Adrenal gland (tissue), 5 donors: Measurements from ENCODE around the gene CNTN1.

Experiments used
- POLR2A ChIP-seq, 2 donors: fragments of 450-650 bp; IDR thresholded peaks; one replicate each; pipeline ENCODE4 v1.6.1; 2017; ENCODE audit warnings: antibody characterized with exemption in 2 of 2, mild to moderate bottlenecking in 2 of 2, moderate library complexity in 1 of 2
- TF ChIP-seq, protein P1 (sequence below), 6 experiments: fragments of 450-650 bp in 4 of 6; fragments of 200-600 bp in 2 of 6; sonication (generic) in 1 of 6; IDR thresholded peaks; 1 replicate in 5 of 6; 2 replicates in 1 of 6; pipeline versions ENCODE4 v1.5.1 to v1.8.0; 2016 to 2021; ENCODE audit warnings: antibody characterized with exemption in 6 of 6, mild to moderate bottlenecking in 2 of 6, moderate library complexity in 1 of 6
- donor health status: DM: no; HTN: no; CAD: no.

DNA sequence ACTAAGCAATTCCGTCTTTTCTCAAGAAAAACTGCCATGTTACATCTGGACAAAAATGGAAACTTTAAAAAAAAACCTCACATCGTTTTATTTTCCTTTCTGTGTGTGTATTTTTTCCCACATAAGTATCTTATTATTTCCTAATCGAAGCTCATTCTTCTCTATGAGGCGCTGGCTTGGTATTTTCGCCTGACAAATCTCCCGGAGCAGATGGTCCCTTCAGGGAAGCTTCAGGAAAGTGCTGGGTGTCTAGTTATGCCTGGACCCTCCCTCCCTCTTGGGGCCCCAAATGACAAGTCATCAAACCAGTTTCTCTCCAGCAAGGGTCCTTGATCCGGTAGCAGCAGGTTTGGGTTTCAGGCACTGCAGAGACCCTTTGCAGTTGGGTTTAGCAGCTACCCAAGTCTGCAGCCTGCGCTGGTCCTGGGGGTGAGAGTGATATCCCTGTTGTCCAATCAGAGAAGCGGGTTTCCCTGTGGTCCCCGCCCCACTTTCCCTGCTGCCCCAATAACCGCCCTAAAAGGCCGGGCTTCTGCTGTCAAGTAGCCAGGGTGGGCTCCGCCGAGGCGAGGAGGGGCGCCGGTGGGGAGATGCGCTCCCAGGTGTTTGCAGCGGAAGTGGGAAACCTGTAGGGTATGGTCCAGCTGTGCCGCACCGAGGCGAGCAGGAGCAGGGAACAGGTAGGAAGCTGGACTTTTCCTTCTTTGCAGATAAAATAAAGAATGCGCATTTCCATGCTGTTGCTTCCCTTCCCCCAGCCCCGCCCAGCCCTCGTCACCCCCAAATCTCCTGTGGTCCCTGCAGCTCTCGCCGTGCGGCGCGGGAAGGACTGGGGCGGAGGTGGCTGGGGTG is at the start of gene CNTN1:
- TF ChIP-seq, protein P1, sequence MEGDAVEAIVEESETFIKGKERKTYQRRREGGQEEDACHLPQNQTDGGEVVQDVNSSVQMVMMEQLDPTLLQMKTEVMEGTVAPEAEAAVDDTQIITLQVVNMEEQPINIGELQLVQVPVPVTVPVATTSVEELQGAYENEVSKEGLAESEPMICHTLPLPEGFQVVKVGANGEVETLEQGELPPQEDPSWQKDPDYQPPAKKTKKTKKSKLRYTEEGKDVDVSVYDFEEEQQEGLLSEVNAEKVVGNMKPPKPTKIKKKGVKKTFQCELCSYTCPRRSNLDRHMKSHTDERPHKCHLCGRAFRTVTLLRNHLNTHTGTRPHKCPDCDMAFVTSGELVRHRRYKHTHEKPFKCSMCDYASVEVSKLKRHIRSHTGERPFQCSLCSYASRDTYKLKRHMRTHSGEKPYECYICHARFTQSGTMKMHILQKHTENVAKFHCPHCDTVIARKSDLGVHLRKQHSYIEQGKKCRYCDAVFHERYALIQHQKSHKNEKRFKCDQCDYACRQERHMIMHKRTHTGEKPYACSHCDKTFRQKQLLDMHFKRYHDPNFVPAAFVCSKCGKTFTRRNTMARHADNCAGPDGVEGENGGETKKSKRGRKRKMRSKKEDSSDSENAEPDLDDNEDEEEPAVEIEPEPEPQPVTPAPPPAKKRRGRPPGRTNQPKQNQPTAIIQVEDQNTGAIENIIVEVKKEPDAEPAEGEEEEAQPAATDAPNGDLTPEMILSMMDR (IDR thresholded peaks at IDR 0.05): no peak
- TF ChIP-seq POLR2A (IDR thresholded peaks at IDR 0.05): peak in 1 of 2 donors; percentile 10
